Kidney (tissue), 14 donors: ENCODE results near the gene NIPAL1. TPM values are rescaled to one million over a fixed set of nuclear protein-coding genes. Genes with fewer than 3 reads are reported as not detected.
A peak's percentile ranks its signal among the peaks of the same experiment; 100 is the strongest.

Experiments used
- DNase-seq, 5 donors: peaks; one replicate each; pipeline ENCODE4 v3.0.0-alpha.2; 2013 to 2020
- FAIRE-seq: peaks from 2 replicates; lab custom pipeline; 2012; peaks lifted over from hg19 to GRCh38; lab: Jason Lieb, UNC
- H3K27ac ChIP-seq, 2 donors: one replicate each; pipeline ENCODE4 v1.7.0; 2013; ENCODE audit warnings: low read depth in 2 of 2, low read length in 2 of 2, inconsistent platforms in 1 of 2
- H3K27me3 ChIP-seq: one replicate; pipeline ENCODE4 v1.7.1; 2013; ENCODE audit warnings: low read length, inconsistent platforms; ENCODE audit not compliant: control insufficient read depth, insufficient read depth
- H3K36me3 ChIP-seq, 3 donors: one replicate each; pipeline versions ENCODE4 v1.7.0 to v1.7.1; 2013; ENCODE audit warnings: low read length in 3 of 3, control low read depth in 1 of 3, inconsistent platforms in 1 of 3; ENCODE audit not compliant: insufficient read depth in 3 of 3, control insufficient read depth in 2 of 3
- H3K4me1 ChIP-seq, 3 donors: one replicate each; pipeline versions ENCODE4 v1.7.0 to v1.7.1; 2013; ENCODE audit warnings: low read length in 3 of 3, inconsistent platforms in 1 of 3, low read depth in 1 of 3; ENCODE audit not compliant: control insufficient read depth in 2 of 3, insufficient read depth in 2 of 3
- H3K4me3 ChIP-seq, 3 donors: one replicate each; pipeline versions ENCODE4 v1.7.0 to v1.8.1; 2013; ENCODE audit warnings: low read length in 3 of 3, control low read depth in 1 of 3, inconsistent platforms in 1 of 3
- H3K9ac ChIP-seq, 3 donors: one replicate each; pipeline versions ENCODE4 v1.7.0 to v1.7.1; 2013; ENCODE audit warnings: low read length in 3 of 3, control low read depth in 1 of 3, inconsistent platforms in 1 of 3
- H3K9me3 ChIP-seq, 3 donors: one replicate each; pipeline versions ENCODE4 v1.7.0 to v1.7.1; 2013; ENCODE audit warnings: low read length in 3 of 3, control low read depth in 1 of 3, inconsistent platforms in 1 of 3; ENCODE audit not compliant: control insufficient read depth in 2 of 3, insufficient read depth in 1 of 3
- CTCF ChIP-seq: IDR thresholded peaks from 3 replicates; pipeline ENCODE4 v1.5.1; 2012; ENCODE audit warnings: mild to moderate bottlenecking, moderate library complexity, borderline replicate concordance; ENCODE audit not compliant: insufficient read depth; ENCODE audit errors: extremely low read depth
- intact Hi-C: fragments of 100-400 bp; cut with DNase I; formaldehyde crosslinking; loops from one replicate; pipeline ENCODE4 v1.11.1; 2022
- polyA plus RNA-seq: library from polyadenylated mRNA; stranded (reverse); fragments of 350-450 nt; fragmentation: Illumina TruSeq; extraction: RNeasy Lipid Tissue Mini Kit (QIAGEN cat#74804); gene quantifications from one replicate; pipeline ENCODE4 v1.2.3, GENCODE V29; 2014; ENCODE audit warnings: low read depth, low replicate concordance; ENCODE audit not compliant: insufficient read depth
- total RNA-seq: library from RNA; stranded (reverse); fragmentation: NEBNext Ultra II Directional; extraction: Animal tissue kit (Norgen Biotek cat#: 25700); gene quantifications from one replicate; pipeline ENCODE4 v1.2.1, GENCODE V29; 2021
- donor health status: control.
- donor health status: control.
- donor health status: control.
- donor health status: control.
- donor health status: control.
- donor health status: DM: yes; HTN: yes; CAD: no.
- donor health status: Normal renal cell carcinoma (clear cell type).

NIPAL1 gene
- total and polyA plus RNA-seq, 2 donors from 2014 or later: 1.4 to 6.9 TPM

DNA sequence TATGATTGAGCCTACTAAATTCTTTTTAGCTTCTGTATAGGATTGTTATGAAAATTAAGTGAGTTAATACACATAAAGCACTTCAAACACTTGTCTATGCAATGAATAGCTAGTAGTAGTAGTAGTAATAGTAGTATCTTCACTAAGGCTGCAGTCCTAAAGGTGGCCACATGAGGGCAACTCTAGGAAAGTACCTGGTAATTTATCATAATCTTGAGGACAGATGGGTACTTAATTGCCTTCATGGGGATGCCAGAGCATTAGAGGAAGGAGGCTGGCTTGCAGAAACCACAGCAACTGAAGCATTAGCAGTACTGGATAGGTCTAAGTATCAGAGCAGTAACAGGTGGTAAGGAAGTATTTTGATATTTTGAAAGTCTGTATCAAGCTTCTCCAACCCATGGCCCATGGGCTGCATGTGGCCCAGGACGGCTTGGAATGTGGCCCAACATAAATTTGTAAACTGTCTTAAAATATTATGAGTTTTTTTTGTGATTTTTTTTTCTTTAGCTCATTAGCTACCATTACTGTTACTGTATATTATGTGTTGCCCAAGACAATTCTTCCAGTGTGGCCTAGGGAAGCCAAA, 17.3 kb downstream of the NIPAL1 start:
- H3K9ac ChIP-seq: no peak overlapping the region
- no peak overlapping the region for H3K4me3 ChIP-seq
- H3K27me3 ChIP-seq: no peaks in the 10 kb centered on the region
- TF ChIP-seq CTCF: peak; percentile 34
- H3K36me3 ChIP-seq: no peaks in the 10 kb centered on the region
- FAIRE-seq (no peak), DNase-seq (no peak)
- no peaks in the 10 kb centered on the region for H3K9me3 ChIP-seq
- intact Hi-C loops: no loop called here
- H3K4me1 ChIP-seq: no peaks in the 10 kb centered on the region
- H3K27ac ChIP-seq: no peak overlapping the region

DNA sequence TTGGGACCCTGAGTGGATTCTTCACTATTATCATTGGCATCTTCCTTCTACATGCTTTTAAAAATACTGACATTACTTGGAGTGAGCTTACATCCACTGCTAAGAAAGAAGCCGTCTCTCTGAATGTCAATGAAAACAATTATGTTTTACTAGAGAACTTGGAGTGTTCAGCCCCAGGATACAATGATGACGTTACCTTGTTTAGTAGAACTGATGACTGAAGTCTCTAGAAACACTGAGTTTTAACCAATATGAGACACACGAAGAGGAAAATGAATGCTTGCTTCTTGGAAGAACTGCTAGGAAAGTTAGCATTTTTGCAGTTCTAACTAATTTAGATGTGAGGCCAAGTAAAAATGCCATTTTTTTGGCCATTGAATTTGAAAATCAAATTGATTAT, 19.4 kb downstream of the NIPAL1 start:
- Histone ChIP-seq H3K9ac (no peak overlapping the region), H3K27ac (no peak overlapping the region), H3K27me3 (no peaks in the 10 kb centered on the region), H3K4me1 (no peaks in the 10 kb centered on the region), H3K4me3 (no peak overlapping the region), H3K36me3 (no peaks in the 10 kb centered on the region), H3K9me3 (no peaks in the 10 kb centered on the region)
- no peak for FAIRE-seq
- TF ChIP-seq CTCF: no peak
- no peak for DNase-seq
- intact Hi-C loops: no loop called here

DNA sequence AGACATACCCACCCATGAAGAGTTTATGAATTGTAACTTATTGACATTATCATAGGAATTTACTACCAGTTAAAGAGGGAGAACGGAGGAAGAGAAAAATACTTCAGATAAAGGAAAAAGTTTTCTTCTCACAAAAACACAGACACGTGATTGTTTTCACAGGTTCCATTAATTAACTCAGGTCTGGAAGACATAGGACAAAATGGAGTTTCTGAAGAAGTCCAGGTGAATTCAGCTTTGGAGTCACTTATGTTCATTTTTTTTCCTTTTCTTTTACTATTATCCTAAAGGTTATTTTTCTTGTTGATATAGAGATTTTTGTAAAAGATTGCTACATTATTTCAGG, 20.5 kb downstream of the NIPAL1 start:
- no peak overlapping the region for H3K9ac ChIP-seq
- no peak overlapping the region for H3K27ac ChIP-seq
- intact Hi-C loops: no loop called here
- no peak for TF ChIP-seq CTCF
- no peak overlapping the region for H3K4me3 ChIP-seq
- DNase-seq: no peak
- no peak for FAIRE-seq
- no peaks in the 10 kb centered on the region for H3K27me3 ChIP-seq
- no peaks in the 10 kb centered on the region for H3K36me3 ChIP-seq
- no peaks in the 10 kb centered on the region for H3K4me1 ChIP-seq
- no peaks in the 10 kb centered on the region for H3K9me3 ChIP-seq

GRCh38 chr4:48038666-48039065, 22.1 kb downstream of the NIPAL1 start:
- Histone ChIP-seq H3K4me1 (peaks cover 0 to 8% (median 0%) of the 10 kb centered on the region in 3 donors), H3K27ac (no peak overlapping the region), H3K4me3 (no peak overlapping the region), H3K9me3 (no peaks in the 10 kb centered on the region), H3K9ac (no peak overlapping the region), H3K27me3 (no peaks in the 10 kb centered on the region), H3K36me3 (no peaks in the 10 kb centered on the region)
- DNase-seq: no peak
- intact Hi-C loops: no loop called here
- FAIRE-seq: no peak
- TF ChIP-seq CTCF: no peak
